HG03342 (cell line): ENCODE results near the gene SPOCD1.

Experiments
- ATAC-seq: cut with Tn5 transposase; IDR thresholded peaks from one replicate; pipeline ENCODE4 v1.9.1; 2021; ENCODE audit warnings: mild to moderate bottlenecking, moderate library complexity; ENCODE audit not compliant: unreplicated experiment

The SPOCD1 gene

GRCh38 chr1:31757989-31758388 is 57.8 kb downstream of the SPOCD1 start:
- ATAC-seq, result no peak

DNA sequence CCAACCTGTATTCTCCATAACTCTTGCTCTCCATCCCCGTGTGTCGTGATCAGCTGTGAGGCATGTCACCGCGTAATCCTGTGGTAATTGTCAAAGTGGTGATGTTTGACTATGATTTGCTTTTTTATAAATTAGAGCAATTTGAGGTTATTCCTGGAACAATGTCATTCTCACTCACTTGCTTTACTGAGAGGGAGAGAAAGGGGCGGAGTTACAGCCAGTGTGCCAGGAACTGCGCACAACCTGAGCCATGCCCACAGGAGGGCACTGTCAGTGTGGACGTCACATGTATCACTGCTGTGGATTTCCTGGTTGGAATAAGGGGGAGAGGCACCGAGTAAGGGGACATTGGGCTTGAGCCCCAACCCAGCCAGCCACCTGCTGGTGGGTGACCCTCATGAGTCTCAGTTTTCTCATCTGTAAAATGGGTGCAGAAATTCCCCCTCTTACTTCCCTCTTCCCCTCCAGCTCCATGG is 58.6 kb downstream of the SPOCD1 start:
- no peak for ATAC-seq

DNA sequence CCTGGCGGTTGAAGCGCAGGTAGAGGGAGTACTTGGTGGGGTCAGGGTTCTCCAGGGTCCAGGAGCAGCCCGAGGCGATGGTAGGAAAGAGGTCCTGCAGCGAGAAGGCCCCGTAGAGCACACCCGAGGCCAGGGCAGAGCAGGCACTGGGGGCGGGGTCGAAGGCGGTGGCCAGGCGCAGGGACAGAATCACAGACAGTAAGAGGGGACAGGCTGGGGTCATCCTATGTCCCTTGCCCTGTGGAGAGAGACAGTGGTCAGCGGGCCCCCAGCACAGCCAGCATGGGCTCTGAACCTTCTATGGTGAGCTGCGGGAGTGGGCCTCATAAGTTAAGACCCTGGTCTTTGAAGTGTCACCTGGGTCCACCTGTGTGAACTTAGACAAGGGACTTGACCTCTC is 59.2 kb downstream of the SPOCD1 start:
- ATAC-seq, result no peak

DNA sequence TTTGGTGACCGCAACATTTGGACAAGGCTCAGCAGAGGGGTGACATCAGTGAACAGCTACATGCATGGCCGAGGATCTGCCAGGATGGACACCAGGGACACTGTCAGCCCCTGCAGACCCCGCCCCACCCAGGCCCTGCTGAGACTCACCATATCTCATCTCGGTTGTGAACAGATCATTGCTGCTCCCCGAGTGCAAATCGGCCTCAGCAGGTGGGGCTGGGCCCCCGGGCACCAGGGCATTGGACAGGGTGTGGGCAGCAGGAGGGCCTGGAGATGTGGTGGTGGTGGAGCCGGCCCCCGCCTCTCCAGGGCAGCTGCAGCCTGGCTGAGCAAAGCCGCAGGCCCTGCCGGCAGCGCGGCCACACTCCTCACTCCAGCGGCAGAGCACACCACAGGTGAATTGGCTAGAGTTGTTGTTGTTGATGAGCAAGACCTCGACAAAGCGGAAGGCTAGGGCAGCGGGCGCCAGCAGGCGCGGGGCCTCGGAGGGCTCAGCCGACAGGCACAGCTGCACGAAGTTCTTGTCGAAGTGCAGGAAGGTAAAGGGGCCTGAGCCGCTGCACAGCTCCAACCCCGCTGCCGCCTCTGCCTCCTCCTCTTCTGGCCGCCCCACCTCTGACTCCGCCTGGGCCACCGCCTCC is 59.9 kb downstream of the SPOCD1 start:
- no peak for ATAC-seq

DNA sequence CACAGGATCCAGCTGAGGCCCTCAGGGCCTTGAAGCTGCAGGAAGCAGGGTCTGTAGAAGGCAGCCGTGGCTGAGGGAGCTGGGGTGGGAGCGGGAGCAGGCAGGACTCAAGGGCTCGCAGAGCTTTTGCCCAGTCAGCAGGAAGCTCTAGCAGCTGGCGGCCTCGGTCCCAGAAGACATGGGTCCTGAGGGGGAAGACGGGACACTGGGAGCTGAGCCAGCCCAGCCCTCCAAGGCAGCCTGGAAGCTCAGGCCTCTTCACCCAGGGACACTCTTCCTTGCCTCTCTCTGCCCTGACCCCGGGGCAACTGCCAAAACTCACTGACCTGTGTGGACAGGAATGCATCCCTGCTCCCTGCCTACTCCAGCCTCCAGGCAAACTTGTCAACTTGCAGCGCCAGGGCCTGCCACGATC is 60.6 kb downstream of the SPOCD1 start:
- no peak for ATAC-seq

- ATAC-seq, result no peak
Measured at GRCh38 chr1:31754397-31754796, 61.4 kb downstream of the SPOCD1 start.

- ATAC-seq, result no peak
Measured at GRCh38 chr1:31753707-31754349, 62.0 kb downstream of the SPOCD1 start.

- no peak for ATAC-seq
Measured at GRCh38 chr1:31752952-31753475, 62.8 kb downstream of the SPOCD1 start.

GRCh38 chr1:31752258-31752657 is 63.6 kb downstream of the SPOCD1 start:
- ATAC-seq, result no peak

DNA sequence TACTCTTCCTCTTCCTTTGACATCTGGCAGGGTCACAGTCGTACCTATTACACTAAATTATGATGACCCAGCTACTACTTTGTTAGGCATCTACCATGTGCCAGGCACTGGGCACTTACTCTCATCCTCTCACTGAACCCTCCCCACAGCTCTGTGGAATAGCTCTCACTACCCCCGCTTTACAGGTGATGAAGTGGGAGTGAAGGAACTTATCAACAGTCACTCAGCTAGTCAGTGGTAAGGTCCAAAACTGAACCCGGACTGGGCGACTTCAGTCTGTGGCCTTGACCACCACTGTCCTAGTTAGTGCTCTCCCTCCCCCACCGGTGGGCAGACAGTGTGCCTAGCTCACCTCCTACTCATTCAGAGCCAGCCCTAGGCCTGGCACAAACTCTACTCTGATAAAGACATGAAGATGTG is 64.0 kb downstream of the SPOCD1 start:
- ATAC-seq, result no peak

GRCh38 chr1:31750858-31751510 is 64.8 kb downstream of the SPOCD1 start:
- ATAC-seq, result no peak

GRCh38 chr1:31749785-31750735 is 65.8 kb downstream of the SPOCD1 start:
- ATAC-seq, result no peak

DNA sequence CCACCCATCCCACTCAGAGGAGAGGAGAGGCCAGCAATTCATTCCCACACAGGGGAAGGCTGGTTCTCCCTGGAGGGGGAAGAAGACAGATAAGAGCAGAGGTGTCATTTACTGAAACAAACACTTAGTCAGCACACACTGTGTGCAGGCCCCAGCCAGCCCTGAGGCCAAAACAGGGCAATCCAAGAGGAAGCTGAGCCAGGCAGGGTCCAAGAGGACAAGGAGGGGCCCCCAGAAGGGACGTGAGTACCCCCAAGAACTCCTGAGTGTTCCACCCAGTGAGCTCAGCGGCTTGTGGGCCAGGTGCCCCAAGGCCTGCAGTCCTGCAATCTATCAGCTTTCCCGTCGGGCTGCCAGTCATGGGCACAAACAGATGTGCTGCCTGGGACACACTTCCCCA is 67.5 kb downstream of the SPOCD1 start:
- no peak for ATAC-seq

DNA sequence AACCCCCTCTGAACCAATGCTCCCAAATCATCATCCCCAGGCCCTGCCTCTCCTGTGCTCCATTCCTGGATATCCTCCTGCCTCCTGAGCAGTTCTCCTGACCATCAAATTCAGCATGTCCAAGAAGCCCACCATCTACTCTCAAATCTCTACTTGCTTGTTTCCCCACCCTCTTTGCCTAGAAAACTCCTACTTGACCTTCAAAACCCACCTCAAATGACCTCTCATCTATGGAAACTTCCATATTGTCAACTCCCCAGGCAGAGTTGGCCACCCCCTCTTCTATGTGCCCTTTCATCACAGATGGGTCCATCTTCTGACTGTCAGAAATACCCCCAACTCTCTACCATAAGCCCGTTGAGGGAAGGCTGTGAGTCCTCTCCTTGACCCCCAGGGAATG is 68.5 kb downstream of the SPOCD1 start:
- no peak for ATAC-seq

DNA sequence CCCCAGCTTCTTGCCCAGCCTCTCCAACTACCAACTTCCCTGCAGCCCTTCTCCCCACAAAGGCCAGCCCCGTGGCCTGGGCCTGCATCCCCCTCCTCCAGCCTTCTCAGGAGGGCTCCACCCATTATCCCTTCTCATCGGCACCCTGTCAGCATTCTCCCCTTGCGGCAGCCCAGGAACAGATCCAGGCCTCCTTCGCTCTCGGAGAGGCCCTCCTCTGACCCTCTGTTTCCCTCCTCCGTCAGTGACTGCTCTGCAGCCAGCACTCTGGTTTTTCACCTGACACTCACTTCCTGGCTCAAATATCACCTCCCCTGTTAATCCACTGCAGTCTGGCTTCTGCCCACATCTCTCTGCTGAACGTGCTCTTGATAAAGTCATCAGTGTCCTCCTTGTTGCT is 69.1 kb downstream of the SPOCD1 start:
- ATAC-seq, result no peak

GRCh38 chr1:31745946-31746670 is 69.7 kb downstream of the SPOCD1 start:
- no peak for ATAC-seq

GRCh38 chr1:31745096-31745945 is 70.5 kb downstream of the SPOCD1 start:
- no peak for ATAC-seq

- peak; percentile 53 for ATAC-seq
Measured at GRCh38 chr1:31744165-31744888, 71.5 kb downstream of the SPOCD1 start.
